GM08714 (cell line): Measurements from ENCODE around the gene PAFAH2.

Experiments used
- H3K4me3 ChIP-seq: fragments of 200-500 bp; sonication (Bioruptor generic); 2 replicates; pipeline ENCODE4 v1.5.1; 2014; ENCODE audit warnings: mild to moderate bottlenecking, low read length, inconsistent platforms
- ZNF274 ChIP-seq: IDR thresholded peaks from 2 replicates; pipeline ENCODE4 v1.6.1; 2012; ENCODE audit warnings: mild to moderate bottlenecking, low read depth, low read length

The PAFAH2 gene

GRCh38 chr1:26009796-26010447 lies 12.1 kb upstream of the PAFAH2 start:
- TF ChIP-seq ZNF274, result no peak
- H3K4me3 ChIP-seq, result no peak overlapping the region

DNA sequence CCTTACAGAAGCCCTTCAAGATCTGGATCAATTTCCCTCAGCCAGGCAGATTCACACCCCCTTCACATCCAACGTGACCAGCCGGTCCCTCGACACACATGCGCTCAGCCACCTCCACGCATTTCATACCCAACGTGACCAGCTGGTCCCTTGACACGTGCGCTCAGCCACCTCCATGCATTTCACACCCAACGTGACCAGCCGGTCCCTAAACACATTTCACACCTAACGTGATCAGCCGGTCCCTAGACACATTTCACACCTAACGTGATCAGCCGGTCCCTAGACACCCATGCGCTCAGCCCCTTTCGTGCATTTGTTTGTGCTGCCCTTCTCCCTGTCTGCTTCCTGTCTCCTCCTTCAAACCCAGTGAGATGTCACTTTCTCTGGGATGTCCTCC lies 8.8 kb upstream of the PAFAH2 start:
- TF ChIP-seq ZNF274, result no peak
- H3K4me3 ChIP-seq, result no peak overlapping the region

DNA sequence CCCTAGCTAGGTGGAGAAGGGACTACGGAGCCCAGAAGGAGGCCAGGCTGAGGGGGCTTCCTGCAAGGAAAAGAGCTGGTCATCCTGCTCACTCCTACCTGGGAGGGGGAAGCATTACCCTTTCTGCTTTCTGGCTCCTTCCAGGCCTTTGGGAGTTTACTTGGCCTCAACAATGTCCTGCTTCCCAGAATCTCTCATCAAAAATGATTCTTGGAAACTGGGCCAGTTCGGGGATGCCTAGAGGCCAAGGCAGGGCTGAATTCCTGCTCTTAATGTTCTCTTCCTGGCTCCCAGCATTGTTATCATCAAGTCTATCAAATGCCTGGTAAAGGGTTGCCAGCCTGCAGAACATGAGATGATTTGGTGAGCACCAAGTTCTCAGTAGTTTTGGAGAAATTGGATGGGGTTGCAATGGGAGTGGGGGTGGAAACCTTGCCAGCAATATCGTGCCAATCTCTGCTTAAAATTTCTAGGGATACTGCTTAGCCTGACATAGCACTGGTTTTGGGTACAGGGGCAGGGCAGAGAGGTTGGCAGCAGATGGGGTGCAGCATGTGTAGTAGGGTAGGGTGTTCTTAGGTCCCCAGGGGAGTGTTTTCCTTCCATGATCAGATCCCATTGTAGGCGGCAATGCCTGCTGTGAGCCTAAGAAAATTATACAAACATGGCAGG lies 7.7 kb upstream of the PAFAH2 start:
- no peak for TF ChIP-seq ZNF274
- H3K4me3 ChIP-seq, result no peak overlapping the region

DNA sequence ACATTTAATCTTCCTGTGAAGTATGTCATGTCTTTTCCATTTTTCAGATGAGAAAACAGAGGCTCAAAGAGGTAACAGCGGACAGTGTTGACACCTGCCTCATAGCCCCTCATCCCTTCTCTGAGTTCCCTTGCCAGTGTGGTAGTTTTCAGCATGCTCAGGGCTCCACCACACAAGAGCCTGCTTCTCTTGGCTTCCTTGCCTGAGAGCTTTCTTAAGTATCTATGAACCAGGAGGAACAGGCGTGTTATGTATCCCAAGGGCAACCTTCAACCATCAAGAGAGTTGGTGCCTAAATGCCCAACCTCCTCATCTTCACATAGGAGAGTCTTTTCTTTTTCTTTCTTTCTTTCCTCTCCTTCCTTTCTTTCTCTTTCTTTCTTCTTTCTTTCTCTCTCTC lies 5.9 kb upstream of the PAFAH2 start:
- TF ChIP-seq ZNF274, result no peak
- H3K4me3 ChIP-seq, result no peak overlapping the region

GRCh38 chr1:26003262-26003661 lies 5.4 kb upstream of the PAFAH2 start:
- no peak overlapping the region for H3K4me3 ChIP-seq
- no peak for TF ChIP-seq ZNF274

GRCh38 chr1:25999041-25999800 lies 1.4 kb upstream of the PAFAH2 start:
- no peak for TF ChIP-seq ZNF274
- no peak overlapping the region for H3K4me3 ChIP-seq

GRCh38 chr1:25996966-25997827 lies 666 bp downstream of the PAFAH2 start:
- TF ChIP-seq ZNF274, result no peak
- H3K4me3 ChIP-seq, result peak overlapping the region; percentile 71

DNA sequence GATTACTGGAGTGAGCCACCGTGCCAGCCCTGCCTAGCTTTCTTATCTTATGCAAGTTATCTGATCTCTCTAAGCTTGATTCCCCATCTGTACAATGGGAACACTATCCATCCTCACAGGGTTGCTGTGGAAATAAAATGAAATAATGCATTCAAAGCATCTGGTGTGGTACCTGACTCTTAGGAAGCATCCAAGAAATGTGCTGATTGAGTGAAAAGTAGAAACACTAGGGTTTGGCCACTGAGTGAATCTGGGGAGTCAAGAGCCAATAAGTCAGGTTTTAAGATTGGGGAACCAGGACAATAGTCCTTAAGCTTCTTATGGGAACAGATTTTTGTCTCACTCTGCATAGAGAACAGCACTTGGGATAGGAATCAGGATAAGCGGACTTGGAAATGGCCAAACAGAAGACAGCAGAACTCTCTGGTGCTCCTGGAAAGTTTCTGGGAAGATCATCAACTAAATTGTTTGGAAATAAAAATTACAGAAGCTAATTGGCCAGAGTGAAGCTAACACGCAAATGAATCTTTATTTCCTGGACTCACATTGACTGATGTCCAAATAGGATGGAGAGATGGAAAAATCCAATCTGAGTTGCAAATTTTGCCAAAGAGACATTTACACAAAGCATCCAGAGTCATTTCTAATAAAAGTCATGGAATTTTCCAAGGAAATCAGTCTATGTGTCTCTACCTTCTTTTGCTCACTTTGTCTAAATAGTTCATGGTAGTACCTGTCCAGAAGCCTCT lies 3.3 kb downstream of the PAFAH2 start:
- no peak for TF ChIP-seq ZNF274
- no peak overlapping the region for H3K4me3 ChIP-seq

GRCh38 chr1:25993197-25993951 lies 4.5 kb downstream of the PAFAH2 start:
- TF ChIP-seq ZNF274, result no peak
- H3K4me3 ChIP-seq, result no peak overlapping the region

GRCh38 chr1:25992689-25993171 lies 5.1 kb downstream of the PAFAH2 start:
- no peak overlapping the region for H3K4me3 ChIP-seq
- TF ChIP-seq ZNF274, result no peak

GRCh38 chr1:25991937-25992688 lies 5.8 kb downstream of the PAFAH2 start:
- no peak for TF ChIP-seq ZNF274
- H3K4me3 ChIP-seq, result no peak overlapping the region

GRCh38 chr1:25990702-25991395 lies 7.0 kb downstream of the PAFAH2 start:
- H3K4me3 ChIP-seq, result no peak overlapping the region
- no peak for TF ChIP-seq ZNF274
